SU-DHL-6 (cell line): ENCODE results near the gene VPS35L.

Experiments used
- H2AFZ ChIP-seq: fragments of 200-600 bp; sonication (generic); 2 replicates; pipeline ENCODE4 v1.6.1; 2014; ENCODE audit warnings: low read depth, mild to moderate bottlenecking, moderate library complexity, mixed read lengths, antibody characterized with exemption, low read length; ENCODE audit not compliant: severe bottlenecking
- H3F3A ChIP-seq: fragments of 200-600 bp; shearing (Covaris generic); 2 replicates; pipeline ENCODE4 v1.6.0; 2016; ENCODE audit warnings: antibody characterized with exemption, mild to moderate bottlenecking; ENCODE audit not compliant: insufficient read depth
- H3K27ac ChIP-seq: fragments of 200-600 bp; sonication (generic); 2 replicates; pipeline ENCODE4 v1.5.1; 2016; ENCODE audit warnings: low read depth, mild to moderate bottlenecking, low read length, moderate library complexity, mixed read lengths
- H3K27me3 ChIP-seq: fragments of 200-600 bp; sonication (generic), shearing (Covaris generic); 2 replicates; pipeline ENCODE4 v1.6.0; 2014; ENCODE audit warnings: mild to moderate bottlenecking, low read length
- H3K36me3 ChIP-seq: fragments of 200-600 bp; sonication (generic); 2 replicates; pipeline ENCODE4 v1.6.1; 2014; ENCODE audit warnings: mild to moderate bottlenecking, low read length, mixed read lengths
- H3K4me2 ChIP-seq: fragments of 300-600, 200-600 bp; shearing (Covaris generic), sonication (generic); 2 replicates; pipeline ENCODE4 v1.6.0; 2014; ENCODE audit warnings: low read length, low read depth, mild to moderate bottlenecking; ENCODE audit not compliant: poor library complexity, severe bottlenecking
- H3K4me3 ChIP-seq: fragments of 200-600 bp; sonication (generic); 2 replicates; pipeline ENCODE4 v1.5.1; 2014; ENCODE audit warnings: antibody characterized with exemption, low read length, mild to moderate bottlenecking, mixed read lengths; ENCODE audit not compliant: insufficient read depth, poor library complexity, severe bottlenecking
- H3K79me2 ChIP-seq: fragments of 200-600 bp; sonication (generic); 2 replicates; pipeline ENCODE4 v1.6.1; 2014; ENCODE audit warnings: mild to moderate bottlenecking, low read length, moderate library complexity; ENCODE audit not compliant: insufficient read depth
- H3K9ac ChIP-seq: fragments of 200-600 bp; sonication (generic); 2 replicates; pipeline ENCODE4 v1.7.0; 2014; ENCODE audit warnings: mild to moderate bottlenecking, low read length
- H3K9me2 ChIP-seq: fragments of 200-600 bp; sonication (generic); replicated peaks from 2 replicates; pipeline ENCODE4 v1.6.1; 2014; ENCODE audit warnings: low read length; ENCODE audit not compliant: insufficient read depth
- H3K9me3 ChIP-seq: fragments of 200-600 bp; sonication (generic); 2 replicates; pipeline ENCODE4 v1.6.1; 2014; ENCODE audit warnings: low read length, mixed read lengths; ENCODE audit not compliant: insufficient read depth
- H4K20me1 ChIP-seq: fragments of 200-600 bp; sonication (generic); 2 replicates; pipeline ENCODE4 v1.6.1; 2014; ENCODE audit warnings: low read depth, mild to moderate bottlenecking, antibody characterized with exemption, low read length, moderate library complexity, mixed read lengths
- EZH2phosphoT487 ChIP-seq: fragments of 200-600 bp; sonication (generic), shearing (Covaris generic); conservative IDR thresholded peaks from 2 replicates; pipeline ENCODE4 v1.6.1; 2018; ENCODE audit warnings: mild to moderate bottlenecking, antibody characterized with exemption, low read length, moderate library complexity, mixed read lengths
- TF ChIP-seq, protein P1 (sequence below): fragments of 200-600 bp; sonication (generic); IDR thresholded peaks from one replicate; pipeline ENCODE4 v1.5.1; 2017; ENCODE audit warnings: antibody characterized with exemption, mild to moderate bottlenecking, low read length, moderate library complexity; ENCODE audit not compliant: insufficient read depth, poor library complexity, severe bottlenecking

Gene VPS35L

DNA sequence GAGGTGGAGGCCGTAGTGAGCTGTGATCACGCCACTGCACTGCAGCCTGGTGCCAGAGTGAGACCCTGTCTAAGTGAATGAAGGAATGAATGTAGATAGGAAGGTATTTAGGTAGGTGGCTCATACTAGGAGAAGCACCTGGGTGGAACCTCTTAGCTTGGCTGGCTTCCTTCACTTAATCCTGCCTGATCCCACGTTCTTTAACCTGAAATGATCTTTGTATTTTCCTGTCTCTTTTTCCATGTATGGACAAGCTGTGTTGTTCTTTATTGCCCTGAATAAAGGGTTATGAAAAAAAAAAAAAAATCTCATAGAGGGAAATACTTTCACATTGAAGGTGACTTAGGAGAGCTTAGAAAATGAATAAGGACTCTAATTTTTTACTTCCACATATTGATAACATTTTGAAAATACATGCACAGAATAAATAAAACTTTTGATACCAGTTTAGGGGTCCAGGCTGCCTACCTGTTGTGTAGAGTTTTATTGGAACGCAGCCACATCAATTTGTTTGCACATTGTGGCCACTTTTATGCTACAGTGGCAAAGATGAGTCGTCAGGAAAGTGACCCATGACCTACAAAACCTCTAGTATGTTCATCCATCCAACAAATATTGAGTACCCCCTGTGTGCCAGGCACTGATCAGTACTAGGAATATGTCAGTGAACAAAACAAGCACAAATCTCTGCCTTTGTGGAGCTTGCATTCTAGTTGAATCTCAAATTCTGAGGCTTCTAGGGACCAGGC lies 44.6 kb downstream of the VPS35L start:
- no peaks in the 10 kb centered on the region for H3K27me3 ChIP-seq
- no peaks in the 10 kb centered on the region for H3F3A ChIP-seq
- no peak overlapping the region for H2AFZ ChIP-seq
- H3K9me3 ChIP-seq: no peaks in the 10 kb centered on the region
- no peak overlapping the region for H3K4me3 ChIP-seq
- H4K20me1 ChIP-seq: no peaks in the 10 kb centered on the region
- H3K9ac ChIP-seq: no peak overlapping the region
- TF ChIP-seq, protein P1, sequence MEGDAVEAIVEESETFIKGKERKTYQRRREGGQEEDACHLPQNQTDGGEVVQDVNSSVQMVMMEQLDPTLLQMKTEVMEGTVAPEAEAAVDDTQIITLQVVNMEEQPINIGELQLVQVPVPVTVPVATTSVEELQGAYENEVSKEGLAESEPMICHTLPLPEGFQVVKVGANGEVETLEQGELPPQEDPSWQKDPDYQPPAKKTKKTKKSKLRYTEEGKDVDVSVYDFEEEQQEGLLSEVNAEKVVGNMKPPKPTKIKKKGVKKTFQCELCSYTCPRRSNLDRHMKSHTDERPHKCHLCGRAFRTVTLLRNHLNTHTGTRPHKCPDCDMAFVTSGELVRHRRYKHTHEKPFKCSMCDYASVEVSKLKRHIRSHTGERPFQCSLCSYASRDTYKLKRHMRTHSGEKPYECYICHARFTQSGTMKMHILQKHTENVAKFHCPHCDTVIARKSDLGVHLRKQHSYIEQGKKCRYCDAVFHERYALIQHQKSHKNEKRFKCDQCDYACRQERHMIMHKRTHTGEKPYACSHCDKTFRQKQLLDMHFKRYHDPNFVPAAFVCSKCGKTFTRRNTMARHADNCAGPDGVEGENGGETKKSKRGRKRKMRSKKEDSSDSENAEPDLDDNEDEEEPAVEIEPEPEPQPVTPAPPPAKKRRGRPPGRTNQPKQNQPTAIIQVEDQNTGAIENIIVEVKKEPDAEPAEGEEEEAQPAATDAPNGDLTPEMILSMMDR: no peak
- no peak for TF ChIP-seq EZH2phosphoT487
- H3K36me3 ChIP-seq: no peaks in the 10 kb centered on the region
- H3K4me2 ChIP-seq: no peak overlapping the region
- H3K27ac ChIP-seq: no peak overlapping the region
- H3K9me2 ChIP-seq: no peaks in the 10 kb centered on the region
- H3K79me2 ChIP-seq: no peaks in the 10 kb centered on the region

DNA sequence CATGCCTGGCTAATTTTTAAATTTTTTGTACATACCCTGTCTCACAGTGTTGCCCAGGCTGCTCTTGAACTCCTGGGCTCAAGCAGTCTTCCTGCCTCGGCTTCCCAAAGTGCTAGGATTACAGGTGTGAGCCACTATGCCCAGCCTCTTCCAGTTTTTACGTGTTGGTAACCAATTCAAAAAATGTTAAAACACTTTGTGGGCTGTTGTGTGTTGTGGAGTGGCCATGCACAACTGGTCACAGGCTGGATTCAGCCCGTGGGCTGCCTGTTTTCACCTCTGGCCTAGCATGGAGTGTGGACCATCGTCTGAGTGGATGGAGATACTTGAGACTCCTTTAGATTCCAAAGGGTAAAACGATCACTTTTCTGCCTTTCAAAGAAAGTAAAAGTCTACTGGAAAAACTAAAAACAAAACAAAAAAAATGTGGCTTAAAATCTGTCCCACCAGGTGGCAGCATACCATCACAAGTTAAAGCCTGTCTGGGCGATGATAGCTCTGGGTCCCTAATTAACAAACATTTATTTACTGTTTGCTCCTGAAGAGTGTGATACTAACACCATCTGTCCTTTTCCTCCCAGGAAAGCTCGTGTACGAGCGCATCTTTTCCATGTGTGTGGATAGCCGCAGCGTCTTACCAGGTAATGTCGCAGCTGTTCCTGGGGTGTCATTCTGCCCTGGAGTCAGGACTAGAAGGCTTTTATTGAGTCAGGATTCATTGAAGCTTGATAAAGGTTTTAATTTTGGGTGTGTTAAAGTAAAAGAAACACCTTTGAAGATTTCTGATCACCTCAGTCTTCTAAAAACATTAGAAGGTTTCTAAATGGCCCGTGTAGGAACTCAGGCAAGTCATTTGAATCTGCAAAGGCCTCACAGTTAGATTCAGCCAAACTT lies 45.8 kb downstream of the VPS35L start:
- no peak for TF ChIP-seq EZH2phosphoT487
- TF ChIP-seq, protein P1: peak; percentile 48
- Histone ChIP-seq H3K36me3 (no peaks in the 10 kb centered on the region), H3K79me2 (no peaks in the 10 kb centered on the region), H3K9me2 (no peaks in the 10 kb centered on the region), H3K9ac (no peak overlapping the region), H3K27me3 (no peaks in the 10 kb centered on the region), H4K20me1 (no peaks in the 10 kb centered on the region), H3K4me2 (no peak overlapping the region), H3K9me3 (no peaks in the 10 kb centered on the region), H3K4me3 (no peak overlapping the region), H2AFZ (no peak overlapping the region), H3F3A (no peaks in the 10 kb centered on the region), H3K27ac (no peak overlapping the region)

DNA sequence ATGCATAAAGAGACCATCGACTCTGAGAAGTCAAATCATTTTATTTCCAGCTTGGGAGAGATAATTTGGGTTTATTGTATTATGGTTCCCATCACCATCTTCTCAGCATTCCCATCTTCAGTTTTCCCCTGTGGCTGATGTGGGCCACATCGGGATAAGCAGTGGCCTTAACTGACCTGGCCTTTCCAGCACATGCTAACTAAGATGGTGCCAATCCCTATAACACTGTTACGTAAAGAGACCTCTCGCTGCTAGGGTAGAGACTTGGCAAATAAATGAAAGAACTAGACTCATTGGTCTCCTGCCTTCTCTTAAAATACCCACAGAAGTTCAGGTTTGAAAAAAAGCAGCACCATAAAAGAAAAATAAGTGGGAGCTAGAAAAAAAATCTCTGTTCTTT lies 49.4 kb downstream of the VPS35L start:
- Histone ChIP-seq H3K36me3 (no peaks in the 10 kb centered on the region), H3K27me3 (no peaks in the 10 kb centered on the region), H3K9ac (no peak overlapping the region), H2AFZ (no peak overlapping the region), H3K9me2 (no peaks in the 10 kb centered on the region), H4K20me1 (no peaks in the 10 kb centered on the region), H3K27ac (no peak overlapping the region), H3K9me3 (no peaks in the 10 kb centered on the region), H3F3A (no peaks in the 10 kb centered on the region), H3K4me2 (no peak overlapping the region), H3K79me2 (no peaks in the 10 kb centered on the region), H3K4me3 (no peak overlapping the region)
- TF ChIP-seq, protein P1: no peak
- TF ChIP-seq EZH2phosphoT487: no peak
